Thyroid gland (tissue), 4 donors: ENCODE measurements around the gene DEFB131B.
"Not testable (repeated sequence)": the region's sequence is repeated elsewhere in the genome, so short reads cannot be mapped to it uniquely, and the experiment has no call there.

Experiments
- POLR2A ChIP-seq, 2 donors: fragments of 450-650 bp; IDR thresholded peaks; one replicate each; pipeline ENCODE4 v1.6.1; 2017; ENCODE audit warnings: antibody characterized with exemption in 2 of 2, mild to moderate bottlenecking in 2 of 2, moderate library complexity in 1 of 2
- TF ChIP-seq, protein P1 (sequence below), 6 experiments: fragments of 200-600 bp in 3 of 6; fragments of 450-650 bp in 3 of 6; sonication (generic) in 3 of 6; IDR thresholded peaks; one replicate each; pipeline ENCODE4 v1.5.1; 2016 to 2019; ENCODE audit warnings: antibody characterized with exemption in 6 of 6, mild to moderate bottlenecking in 2 of 6, inconsistent platforms in 1 of 6, moderate library complexity in 1 of 6

DNA sequence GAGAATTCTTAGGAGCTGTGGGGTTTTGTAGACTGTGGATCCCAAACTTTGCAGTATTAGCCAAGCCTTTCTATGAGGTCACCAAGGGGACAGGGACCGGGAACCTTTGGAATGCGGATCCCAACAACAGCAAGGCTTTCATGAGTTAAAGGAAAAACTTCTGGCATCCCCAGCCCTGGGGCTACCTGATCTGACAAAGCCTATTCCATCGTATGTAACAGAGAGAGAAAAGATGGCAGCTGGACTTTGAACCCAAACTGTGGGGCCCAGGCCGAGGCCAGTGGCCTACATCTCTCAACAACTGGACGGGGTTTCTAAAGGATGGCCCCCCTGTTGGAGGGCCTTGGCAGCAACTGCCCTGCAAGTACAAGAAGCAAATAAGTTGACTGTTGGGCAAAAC, 32.5 kb downstream of the DEFB131B start:
- TF ChIP-seq, protein P1, sequence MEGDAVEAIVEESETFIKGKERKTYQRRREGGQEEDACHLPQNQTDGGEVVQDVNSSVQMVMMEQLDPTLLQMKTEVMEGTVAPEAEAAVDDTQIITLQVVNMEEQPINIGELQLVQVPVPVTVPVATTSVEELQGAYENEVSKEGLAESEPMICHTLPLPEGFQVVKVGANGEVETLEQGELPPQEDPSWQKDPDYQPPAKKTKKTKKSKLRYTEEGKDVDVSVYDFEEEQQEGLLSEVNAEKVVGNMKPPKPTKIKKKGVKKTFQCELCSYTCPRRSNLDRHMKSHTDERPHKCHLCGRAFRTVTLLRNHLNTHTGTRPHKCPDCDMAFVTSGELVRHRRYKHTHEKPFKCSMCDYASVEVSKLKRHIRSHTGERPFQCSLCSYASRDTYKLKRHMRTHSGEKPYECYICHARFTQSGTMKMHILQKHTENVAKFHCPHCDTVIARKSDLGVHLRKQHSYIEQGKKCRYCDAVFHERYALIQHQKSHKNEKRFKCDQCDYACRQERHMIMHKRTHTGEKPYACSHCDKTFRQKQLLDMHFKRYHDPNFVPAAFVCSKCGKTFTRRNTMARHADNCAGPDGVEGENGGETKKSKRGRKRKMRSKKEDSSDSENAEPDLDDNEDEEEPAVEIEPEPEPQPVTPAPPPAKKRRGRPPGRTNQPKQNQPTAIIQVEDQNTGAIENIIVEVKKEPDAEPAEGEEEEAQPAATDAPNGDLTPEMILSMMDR (IDR thresholded peaks at IDR 0.05) = not testable (repeated sequence)
- not testable (repeated sequence) for TF ChIP-seq POLR2A (IDR thresholded peaks at IDR 0.05)
